K562 (cell line): ENCODE measurements around the gene EPHB1. TPM values are rescaled to one million over a fixed set of nuclear protein-coding genes. Genes with fewer than 3 reads are reported as not detected.

Source experiments
- ATAC-seq: fragments of 200-7000 bp; cut with Tn5 transposase; 3 replicates; pipeline ENCODE4 v1.9.1; 2020; ENCODE audit warnings: moderate library complexity
- BruUV-seq: library from RNA; stranded (reverse); fragments of 400-500 nt; replicated peaks from 2 replicates; lab custom pipeline; 2021; lab: Mats Ljungman, UMichigan
- CTCF ChIA-PET: fragments of 300-600 bp; formaldehyde crosslinking; extraction: SDS; loops from one replicate; lab custom pipeline; 2021; ENCODE audit warnings: low intra/inter-chr PET ratio; lab: Yijun Ruan, JAX
- POLR2A ChIA-PET: fragments of 300-600, 350-650 bp; sonication (Branson Sonifier 250); formaldehyde crosslinking; extraction: SDS; loops from one replicate; lab custom pipeline; 2021; ENCODE audit warnings: antibody characterized with exemption, inconsistent platforms; lab: Yijun Ruan, JAX
- DNase-seq, 4 experiments: peaks; one replicate each; pipeline versions ENCODE4 v3.0.0 to v3.0.0-alpha.2; 2011 to 2018; ENCODE audit warnings: low spot score in 3 of 4, mixed read lengths in 3 of 4; ENCODE audit errors: extremely low read depth in 1 of 4
- FAIRE-seq: peaks from 2 replicates; lab custom pipeline; 2011; peaks lifted over from hg19 to GRCh38; lab: Jason Lieb, UNC
- H2AFZ ChIP-seq: 2 replicates; pipeline ENCODE4 v1.6.0; 2011; ENCODE audit warnings: low read depth, low read length, control low read depth, inconsistent platforms
- H3K27ac ChIP-seq: fragments of 200-600 bp; 3 replicates; pipeline ENCODE4 v1.8.0; 2011; ENCODE audit warnings: low read depth, mild to moderate bottlenecking, control low read depth, inconsistent platforms, low read length, moderate library complexity, mixed read lengths; ENCODE audit errors: extremely low read depth
- H3K27me3 ChIP-seq, 2 experiments: fragments of 300-600 bp in 1 of 2; 2 replicates in 1 of 2; 3 replicates in 1 of 2; pipeline versions ENCODE4 v1.6.0 to v1.8.0; 2011; ENCODE audit warnings: inconsistent platforms in 2 of 2, low read length in 2 of 2, mild to moderate bottlenecking in 1 of 2, mixed read lengths in 1 of 2, moderate library complexity in 1 of 2; ENCODE audit not compliant: control insufficient read depth in 2 of 2, insufficient read depth in 2 of 2
- H3K36me3 ChIP-seq: fragments of 300-600 bp; 3 replicates; pipeline ENCODE4 v1.8.0; 2011; ENCODE audit warnings: mild to moderate bottlenecking, low read length, inconsistent platforms; ENCODE audit not compliant: control insufficient read depth, insufficient read depth
- H3K4me1 ChIP-seq, 2 experiments: fragments of 200-600 bp in 1 of 2; replicated peaks in 1 of 2; 2 replicates in 1 of 2; 3 replicates in 1 of 2; pipeline versions ENCODE4 v1.5.1 to v1.8.0; 2011; ENCODE audit warnings: inconsistent platforms in 2 of 2, low read length in 2 of 2, mild to moderate bottlenecking in 1 of 2, mixed read lengths in 1 of 2, moderate library complexity in 1 of 2; ENCODE audit not compliant: control insufficient read depth in 2 of 2, insufficient read depth in 2 of 2
- H3K4me2 ChIP-seq: 2 replicates; pipeline ENCODE4 v1.6.1; 2011; ENCODE audit warnings: low read length, control low read depth, inconsistent platforms, mixed read lengths; ENCODE audit not compliant: insufficient read depth
- H3K4me3 ChIP-seq: fragments of 200-600 bp; sonication (generic), shearing (Covaris generic); 2 replicates; pipeline ENCODE4 v1.5.1; 2016; ENCODE audit warnings: control low read depth, inconsistent platforms
- H3K79me2 ChIP-seq: fragments of 200-600 bp; 3 replicates; pipeline ENCODE4 v1.8.0; 2011; ENCODE audit warnings: low read length, inconsistent platforms; ENCODE audit not compliant: control insufficient read depth, insufficient read depth
- H3K9ac ChIP-seq, 2 experiments: 2 replicates each; pipeline versions ENCODE4 v1.6.0 to v1.6.1; 2011; ENCODE audit warnings: low read depth in 2 of 2, low read length in 2 of 2, control low read depth in 1 of 2, inconsistent platforms in 1 of 2, mild to moderate bottlenecking in 1 of 2, mixed read lengths in 1 of 2; ENCODE audit not compliant: insufficient read depth in 1 of 2
- H3K9me1 ChIP-seq: one replicate; pipeline ENCODE4 v1.6.0; 2011; ENCODE audit warnings: inconsistent platforms, mild to moderate bottlenecking, low read length, moderate library complexity; ENCODE audit not compliant: control insufficient read depth, insufficient read depth
- H3K9me3 ChIP-seq: replicated peaks from 2 replicates; pipeline ENCODE4 v1.5.1; 2011; ENCODE audit warnings: low read depth, low read length, inconsistent platforms; ENCODE audit not compliant: control insufficient read depth, insufficient read depth
- H4K20me1 ChIP-seq: replicated peaks from 2 replicates; pipeline ENCODE4 v1.6.1; 2011; ENCODE audit warnings: low read length, inconsistent platforms, mixed read lengths; ENCODE audit not compliant: control insufficient read depth, insufficient read depth
- BRCA1 ChIP-seq, 2 experiments: fragments of 450-650 bp in 1 of 2; sonication (generic) in 1 of 2; formaldehyde crosslinking in 1 of 2; IDR thresholded peaks; 2 replicates each; pipeline versions ENCODE4 v1.5.0 to v1.6.1; 2017 to 2020; ENCODE audit warnings: mild to moderate bottlenecking in 1 of 2, missing genetic modification reagents in 1 of 2
- PRPF4 ChIP-seq: fragments of 200-400 bp; formaldehyde crosslinking; IDR thresholded peaks from one replicate; pipeline ENCODE4 v1.6.1; 2017; ENCODE audit warnings: low read length, low read depth, mild to moderate bottlenecking; ENCODE audit not compliant: insufficient read depth, poor library complexity, severe bottlenecking
- SMARCC2 ChIP-seq: fragments of 450-650 bp; IDR thresholded peaks from 2 replicates; pipeline ENCODE4 v1.6.1; 2017; ENCODE audit warnings: antibody characterized with exemption, moderate library complexity, mild to moderate bottlenecking, low read depth
- SRSF3 ChIP-seq: fragments of 200-400 bp; formaldehyde crosslinking; IDR thresholded peaks from 2 replicates; pipeline ENCODE4 v1.6.1; 2016; ENCODE audit warnings: mild to moderate bottlenecking, low read length, moderate library complexity; ENCODE audit not compliant: insufficient read depth
- STAG1 ChIP-seq: sonication (generic); formaldehyde crosslinking; IDR thresholded peaks from 2 replicates; pipeline ENCODE4 v1.5.0; 2020; ENCODE audit warnings: missing genetic modification reagents, borderline replicate concordance
- WGBS: fragments of 100-300 bp; shearing (Covaris generic); methylation state at CpG from one replicate; pipeline ENCODE4 v1.1.6; 2016; ENCODE audit warnings: low coverage, mixed read lengths; ENCODE audit not compliant: insufficient coverage; ENCODE audit errors: missing lambda C conversion rate; 5-methylcytosine and 5-hydroxymethylcytosine counted together
- in situ Hi-C: fragments of 300-500 bp; cut with MboI; formaldehyde crosslinking; loops from 4 replicates; pipeline ENCODE4 v1.15.0; 2018; ENCODE audit warnings: inconsistent platforms, mixed read lengths
- intact Hi-C: fragments of 100-400 bp; cut with micrococcal nuclease; formaldehyde crosslinking; loops from 2 replicates; pipeline ENCODE4 v1.14.2; 2022
- polyA plus RNA-seq, 8 experiments: library from polyadenylated mRNA; depleted of rRNA in 4 of 8; stranded (reverse) in 5 of 8; unstranded in 3 of 8; fragments of >200 nt; fragmentation: Nextera tagmentation in 2 of 8; fragmentation: Illumina TruSeq in 1 of 8; extraction: Ambion mirVana in 2 of 8; extraction: Trizol in 1 of 8; gene quantifications; 2 replicates each; pipeline versions ENCODE4 v1.2.1 to v1.2.3, GENCODE V29; 2011 to 2014; ENCODE audit warnings: inconsistent platforms in 1 of 8, missing spikeins in 1 of 8
- total RNA-seq, 7 experiments: library from RNA; depleted of rRNA in 6 of 7; stranded (reverse); fragments of >200 nt in 6 of 7; fragmentation: Illumina TruSeq in 2 of 7; extraction: Trizol in 2 of 7; gene quantifications; 2 replicates each; pipeline versions ENCODE4 v1.2.1 to v1.2.3, GENCODE V29; 2011 to 2021; ENCODE audit warnings: low replicate concordance in 1 of 7
- TF ChIP-seq, protein P1 (sequence below): fragments of 250-450 bp; sonication (Bioruptor Pico); IDR thresholded peaks from 2 replicates; pipeline ENCODE4 v1.4.0; 2020; ENCODE audit warnings: mild to moderate bottlenecking, moderate library complexity, borderline replicate concordance
- TF ChIP-seq, protein P2 (sequence below): fragments of 250-450 bp; sonication (Bioruptor Pico); IDR thresholded peaks from 2 replicates; pipeline ENCODE4 v1.4.0; 2020
- TF ChIP-seq, protein P3 (sequence below), 2 experiments: fragments of 450-650 bp; IDR thresholded peaks; 2 replicates each; pipeline ENCODE4 v1.6.1; 2016; ENCODE audit warnings: mild to moderate bottlenecking in 2 of 2, borderline replicate concordance in 1 of 2, low read depth in 1 of 2, moderate library complexity in 1 of 2

The EPHB1 gene
- total and polyA plus RNA-seq, 9 of the 15 experiments (the other 6 are each of a cell fraction or from before 2014, with no cell fraction given), result 0.29 TPM; not detected in 8

DNA sequence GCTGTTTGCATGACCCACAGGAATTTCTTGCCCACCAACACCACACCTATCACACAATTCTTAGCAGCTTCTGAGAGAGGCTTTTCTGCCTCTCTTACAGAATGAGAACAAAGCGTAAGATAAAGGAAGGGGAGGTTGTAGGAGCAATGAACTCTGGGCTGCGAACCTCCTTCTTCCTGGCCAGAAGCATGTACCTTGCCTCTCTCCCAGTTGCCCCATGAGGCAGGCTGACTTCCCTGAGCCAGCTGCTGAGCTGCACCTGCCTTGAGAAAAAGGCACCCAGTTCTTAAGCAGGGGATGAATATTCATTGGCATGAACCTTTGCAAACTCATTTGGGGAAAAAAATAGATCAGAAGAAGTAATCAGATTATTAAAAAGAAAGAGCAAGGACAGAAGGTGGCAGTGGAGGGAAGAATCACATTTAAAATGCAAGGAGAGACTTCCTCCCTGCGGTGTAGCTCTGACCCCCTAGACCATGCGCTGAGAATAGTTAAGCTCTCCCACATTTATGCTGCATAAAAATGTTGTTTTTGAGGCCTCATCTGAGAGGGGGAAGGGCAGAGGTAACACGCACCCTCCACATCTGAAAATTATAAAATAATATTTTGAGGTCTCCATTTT, 304.8 kb downstream of the EPHB1 start:
- H2AFZ ChIP-seq, result no peak overlapping the region
- no TSS peak for BruUV-seq
- no peaks in the 10 kb centered on the region for H3K9me1 ChIP-seq
- H3K4me3 ChIP-seq, result no peak overlapping the region
- 0% methylated on average over 2 of the region's 5 CpGs for WGBS
- H3K36me3 ChIP-seq, result no peaks in the 10 kb centered on the region
- in situ Hi-C loops (no loop called here), intact Hi-C loops (no loop called here)
- H3K9me3 ChIP-seq, result no peaks in the 10 kb centered on the region
- no peak for DNase-seq
- no peaks in the 10 kb centered on the region for H3K4me1 ChIP-seq
- no peaks in the 10 kb centered on the region for H3K27me3 ChIP-seq
- ATAC-seq, result no peak
- H3K9ac ChIP-seq, result no peak overlapping the region
- FAIRE-seq, result no peak
- H4K20me1 ChIP-seq, result no peaks in the 10 kb centered on the region
- POLR2A ChIA-PET, result no interaction called here
- no peak overlapping the region for H3K27ac ChIP-seq
- H3K79me2 ChIP-seq, result no peaks in the 10 kb centered on the region
- H3K4me2 ChIP-seq, result no peak overlapping the region
- CTCF ChIA-PET, result no interaction called here
- TF ChIP-seq, protein P1, sequence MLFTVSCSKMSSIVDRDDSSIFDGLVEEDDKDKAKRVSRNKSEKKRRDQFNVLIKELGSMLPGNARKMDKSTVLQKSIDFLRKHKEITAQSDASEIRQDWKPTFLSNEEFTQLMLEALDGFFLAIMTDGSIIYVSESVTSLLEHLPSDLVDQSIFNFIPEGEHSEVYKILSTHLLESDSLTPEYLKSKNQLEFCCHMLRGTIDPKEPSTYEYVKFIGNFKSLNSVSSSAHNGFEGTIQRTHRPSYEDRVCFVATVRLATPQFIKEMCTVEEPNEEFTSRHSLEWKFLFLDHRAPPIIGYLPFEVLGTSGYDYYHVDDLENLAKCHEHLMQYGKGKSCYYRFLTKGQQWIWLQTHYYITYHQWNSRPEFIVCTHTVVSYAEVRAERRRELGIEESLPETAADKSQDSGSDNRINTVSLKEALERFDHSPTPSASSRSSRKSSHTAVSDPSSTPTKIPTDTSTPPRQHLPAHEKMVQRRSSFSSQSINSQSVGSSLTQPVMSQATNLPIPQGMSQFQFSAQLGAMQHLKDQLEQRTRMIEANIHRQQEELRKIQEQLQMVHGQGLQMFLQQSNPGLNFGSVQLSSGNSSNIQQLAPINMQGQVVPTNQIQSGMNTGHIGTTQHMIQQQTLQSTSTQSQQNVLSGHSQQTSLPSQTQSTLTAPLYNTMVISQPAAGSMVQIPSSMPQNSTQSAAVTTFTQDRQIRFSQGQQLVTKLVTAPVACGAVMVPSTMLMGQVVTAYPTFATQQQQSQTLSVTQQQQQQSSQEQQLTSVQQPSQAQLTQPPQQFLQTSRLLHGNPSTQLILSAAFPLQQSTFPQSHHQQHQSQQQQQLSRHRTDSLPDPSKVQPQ (CRISPR knock-in tag), result no peak
- TF ChIP-seq, protein P2, sequence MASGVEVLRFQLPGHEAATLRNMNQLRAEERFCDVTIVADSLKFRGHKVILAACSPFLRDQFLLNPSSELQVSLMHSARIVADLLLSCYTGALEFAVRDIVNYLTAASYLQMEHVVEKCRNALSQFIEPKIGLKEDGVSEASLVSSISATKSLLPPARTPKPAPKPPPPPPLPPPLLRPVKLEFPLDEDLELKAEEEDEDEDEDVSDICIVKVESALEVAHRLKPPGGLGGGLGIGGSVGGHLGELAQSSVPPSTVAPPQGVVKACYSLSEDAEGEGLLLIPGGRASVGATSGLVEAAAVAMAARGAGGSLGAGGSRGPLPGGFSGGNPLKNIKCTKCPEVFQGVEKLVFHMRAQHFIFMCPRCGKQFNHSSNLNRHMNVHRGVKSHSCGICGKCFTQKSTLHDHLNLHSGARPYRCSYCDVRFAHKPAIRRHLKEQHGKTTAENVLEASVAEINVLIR (CRISPR knock-in tag), result no peak
- TF ChIP-seq SMARCC2 (no peak), PRPF4 (no peak), STAG1 (no peak), BRCA1 (IDR thresholded peaks at IDR 0.05) (no peak), BRCA1 (CRISPR knock-in tag; IDR thresholded peaks at IDR 0.05) (no peak), SRSF3 (no peak)
- TF ChIP-seq, protein P3, sequence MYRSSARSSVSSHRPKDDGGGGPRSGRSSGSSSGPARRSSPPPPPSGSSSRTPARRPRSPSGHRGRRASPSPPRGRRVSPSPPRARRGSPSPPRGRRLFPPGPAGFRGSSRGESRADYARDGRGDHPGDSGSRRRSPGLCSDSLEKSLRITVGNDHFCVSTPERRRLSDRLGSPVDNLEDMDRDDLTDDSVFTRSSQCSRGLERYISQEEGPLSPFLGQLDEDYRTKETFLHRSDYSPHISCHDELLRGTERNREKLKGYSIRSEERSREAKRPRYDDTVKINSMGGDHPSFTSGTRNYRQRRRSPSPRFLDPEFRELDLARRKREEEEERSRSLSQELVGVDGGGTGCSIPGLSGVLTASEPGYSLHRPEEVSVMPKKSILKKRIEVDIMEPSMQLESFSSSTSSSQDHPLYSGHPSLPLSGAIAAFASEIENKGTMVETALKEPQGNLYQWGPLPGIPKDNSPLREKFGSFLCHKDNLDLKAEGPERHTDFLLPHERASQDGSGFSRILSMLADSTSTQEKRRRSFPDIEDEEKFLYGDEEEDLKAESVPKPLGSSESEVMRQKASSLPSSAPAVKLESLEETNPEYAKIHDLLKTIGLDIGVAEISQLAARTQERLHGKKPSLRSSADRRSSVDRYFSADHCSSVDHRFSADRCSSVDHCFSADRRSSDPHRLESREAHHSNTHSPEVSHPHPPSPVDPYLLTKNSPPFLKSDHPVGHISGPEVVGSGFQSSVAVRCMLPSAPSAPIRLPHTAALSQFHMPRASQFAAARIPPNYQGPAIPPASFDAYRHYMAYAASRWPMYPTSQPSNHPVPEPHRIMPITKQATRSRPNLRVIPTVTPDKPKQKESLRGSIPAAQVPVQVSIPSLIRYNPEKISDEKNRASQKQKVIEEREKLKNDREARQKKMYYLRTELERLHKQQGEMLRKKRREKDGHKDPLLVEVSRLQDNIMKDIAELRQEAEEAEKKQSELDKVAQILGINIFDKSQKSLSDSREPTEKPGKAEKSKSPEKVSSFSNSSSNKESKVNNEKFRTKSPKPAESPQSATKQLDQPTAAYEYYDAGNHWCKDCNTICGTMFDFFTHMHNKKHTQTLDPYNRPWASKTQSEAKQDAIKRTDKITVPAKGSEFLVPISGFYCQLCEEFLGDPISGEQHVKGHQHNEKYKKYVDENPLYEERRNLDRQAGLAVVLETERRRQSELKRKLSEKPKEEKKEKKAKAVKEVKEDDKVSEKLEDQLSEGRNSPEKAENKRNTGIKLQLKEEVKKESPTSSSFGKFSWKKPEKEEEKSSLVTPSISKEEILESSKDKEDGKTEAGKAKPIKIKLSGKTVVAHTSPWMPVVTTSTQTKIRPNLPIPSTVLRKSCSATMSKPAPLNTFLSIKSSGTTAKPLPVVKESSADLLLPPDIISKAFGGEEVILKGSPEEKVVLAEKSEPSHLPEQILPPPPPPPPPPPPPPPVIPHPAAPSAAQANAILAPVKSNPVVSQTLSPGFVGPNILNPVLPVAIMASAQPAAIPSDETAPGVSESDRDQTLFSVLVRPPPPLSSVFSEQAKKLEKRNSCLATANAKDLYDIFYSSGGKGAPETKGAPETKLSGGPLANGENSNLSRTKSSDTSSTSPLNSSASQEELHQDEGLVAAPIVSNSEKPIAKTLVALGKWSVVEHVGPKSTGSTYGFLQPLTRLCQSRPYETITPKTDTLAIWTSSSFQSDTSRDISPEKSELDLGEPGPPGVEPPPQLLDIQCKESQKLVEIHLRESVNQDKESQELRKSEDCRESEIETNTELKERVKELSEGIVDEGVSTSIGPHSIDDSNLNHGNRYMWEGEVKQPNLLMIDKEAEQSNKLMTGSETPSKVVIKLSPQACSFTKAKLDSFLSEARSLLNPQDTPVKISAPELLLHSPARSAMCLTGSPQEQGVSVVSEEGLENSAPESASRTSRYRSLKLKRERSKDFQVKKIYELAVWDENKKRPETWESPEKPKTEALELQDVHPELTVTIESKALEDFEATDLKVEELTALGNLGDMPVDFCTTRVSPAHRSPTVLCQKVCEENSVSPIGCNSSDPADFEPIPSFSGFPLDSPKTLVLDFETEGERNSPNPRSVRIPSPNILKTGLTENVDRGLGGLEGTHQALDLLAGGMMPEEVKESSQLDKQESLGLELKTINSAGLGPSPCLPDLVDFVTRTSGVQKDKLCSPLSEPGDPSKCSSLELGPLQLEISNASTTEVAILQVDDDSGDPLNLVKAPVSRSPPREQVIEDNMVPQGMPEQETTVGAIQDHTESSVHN (IDR thresholded peaks at IDR 0.05; ENCODE audit: borderline replicate concordance in 1 of 2, low read depth in 1 of 2), result no peak
